GM18502 (cell line): ENCODE measurements around the gene CYTH1.

Source experiments
- ATAC-seq: cut with Tn5 transposase; IDR thresholded peaks from one replicate; pipeline ENCODE4 v1.9.1; 2021; ENCODE audit warnings: mild to moderate bottlenecking; ENCODE audit not compliant: unreplicated experiment, poor library complexity

Gene CYTH1

DNA sequence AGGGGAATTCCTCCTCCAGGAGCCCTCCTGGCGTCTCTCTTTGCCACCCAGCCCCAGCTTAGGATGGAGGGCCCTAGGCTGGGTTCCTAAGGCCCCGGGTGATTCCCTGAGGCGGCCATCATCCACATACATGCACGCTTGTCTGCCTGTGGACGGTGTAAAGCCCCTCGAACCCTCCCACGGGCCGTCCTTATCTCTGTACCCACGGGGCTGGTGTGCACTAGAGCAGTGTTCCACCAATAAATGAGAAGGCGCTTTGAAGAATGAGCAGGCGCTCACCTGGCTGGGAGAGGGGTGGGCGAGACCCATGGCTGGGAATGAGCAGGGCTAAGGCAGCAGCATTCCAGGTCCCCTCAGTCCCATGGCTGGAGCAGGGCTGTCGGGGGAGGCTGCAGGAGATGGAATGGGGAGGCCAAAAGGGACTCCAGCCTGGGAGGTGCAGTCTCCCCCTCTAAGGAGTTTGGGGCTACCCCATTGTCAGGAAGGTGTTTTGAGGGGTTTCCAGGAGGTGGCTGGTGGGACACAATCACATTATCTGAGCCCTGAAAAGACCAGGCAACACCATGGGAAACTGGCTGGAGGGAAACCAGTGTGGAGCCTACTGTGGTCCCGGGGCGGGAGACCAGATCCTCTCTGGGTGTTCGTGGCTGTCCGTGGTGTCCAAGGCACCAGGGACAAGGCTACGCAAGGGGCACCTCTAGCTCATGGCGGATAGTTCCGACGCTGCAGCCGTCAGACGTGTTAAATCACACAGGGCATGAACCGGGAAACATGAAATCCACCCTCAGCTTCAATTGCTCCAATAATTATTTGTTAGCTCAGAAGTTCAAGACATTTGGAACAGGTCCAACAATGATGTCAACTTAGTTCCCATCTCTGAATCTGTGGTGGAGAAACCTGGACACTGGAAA, 117.3 kb downstream of the CYTH1 start:
- ATAC-seq: no peak

DNA sequence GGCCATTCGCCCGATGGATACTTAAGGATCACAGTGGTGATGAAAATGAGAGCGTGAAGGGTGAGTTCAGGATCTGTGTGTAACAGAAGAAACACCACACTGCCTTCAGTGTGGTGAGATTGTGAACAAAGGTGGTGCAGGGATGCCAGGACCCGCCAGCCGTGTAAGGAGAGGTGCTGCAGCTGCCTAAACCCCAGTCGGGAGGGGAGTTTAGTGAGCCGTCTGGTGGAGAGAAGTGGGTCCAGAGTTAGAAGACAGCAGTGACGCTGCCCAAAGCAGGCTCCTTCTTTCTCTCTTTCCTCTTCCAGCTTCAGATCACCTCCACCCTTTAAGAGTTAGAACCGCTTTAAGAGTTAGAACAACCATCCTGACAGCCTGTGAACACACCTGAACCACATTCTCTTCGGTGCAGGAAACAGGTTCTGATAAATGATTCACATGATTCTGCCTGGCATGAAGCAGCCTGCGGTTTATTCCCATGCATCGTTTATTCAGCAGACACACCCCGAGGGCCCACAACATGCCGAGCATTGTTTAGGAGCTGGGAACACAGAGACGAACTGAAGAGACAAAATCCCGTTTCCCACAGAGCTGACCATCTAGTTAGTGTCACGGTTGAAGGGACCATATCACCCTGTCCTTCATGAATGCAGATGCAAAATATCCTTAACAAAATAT, 120.8 kb downstream of the CYTH1 start:
- no peak for ATAC-seq

DNA sequence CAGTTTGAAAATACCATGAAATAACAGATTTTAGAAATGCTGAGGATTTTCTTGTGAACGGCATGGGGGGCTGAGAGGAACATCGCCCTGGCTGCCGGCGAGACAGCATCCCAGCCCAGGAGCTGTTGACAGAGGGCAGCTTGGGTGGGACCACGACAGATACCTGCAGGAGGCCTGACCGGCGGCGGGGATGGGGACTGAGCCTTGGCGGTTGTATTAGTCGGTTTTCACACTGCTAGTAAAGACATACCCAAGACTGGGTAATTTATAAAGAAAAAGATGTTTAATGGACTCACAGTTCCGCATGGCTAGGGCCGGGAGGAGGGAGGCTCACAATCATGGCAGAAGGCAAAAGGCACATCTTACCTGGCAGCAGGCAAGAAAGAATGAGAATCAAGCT, 122.5 kb downstream of the CYTH1 start:
- no peak for ATAC-seq

DNA sequence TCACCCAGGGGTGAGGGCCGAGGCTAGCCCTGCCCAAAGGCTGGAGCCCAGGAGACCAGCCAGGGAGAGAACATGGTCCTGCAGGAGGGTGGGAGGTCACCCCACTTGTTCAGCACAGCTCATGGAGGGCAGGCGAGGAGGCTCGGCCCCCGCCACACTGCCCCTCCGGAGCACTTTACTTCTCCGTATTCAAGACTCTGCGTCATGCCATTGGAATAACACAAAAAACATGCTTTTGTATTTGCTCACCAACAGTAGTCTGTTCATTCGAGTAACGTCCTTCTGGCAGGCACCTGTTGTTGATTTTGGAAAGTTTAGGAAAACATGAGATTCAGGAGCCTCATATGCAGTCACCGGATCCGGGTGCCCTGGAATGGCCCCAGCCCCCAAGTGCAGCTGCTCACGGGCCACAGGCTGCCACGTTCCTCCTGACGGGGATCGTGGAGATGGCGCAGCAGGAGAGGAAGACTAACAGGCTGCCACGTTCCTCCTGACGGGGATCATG, 123.7 kb downstream of the CYTH1 start:
- ATAC-seq: no peak

DNA sequence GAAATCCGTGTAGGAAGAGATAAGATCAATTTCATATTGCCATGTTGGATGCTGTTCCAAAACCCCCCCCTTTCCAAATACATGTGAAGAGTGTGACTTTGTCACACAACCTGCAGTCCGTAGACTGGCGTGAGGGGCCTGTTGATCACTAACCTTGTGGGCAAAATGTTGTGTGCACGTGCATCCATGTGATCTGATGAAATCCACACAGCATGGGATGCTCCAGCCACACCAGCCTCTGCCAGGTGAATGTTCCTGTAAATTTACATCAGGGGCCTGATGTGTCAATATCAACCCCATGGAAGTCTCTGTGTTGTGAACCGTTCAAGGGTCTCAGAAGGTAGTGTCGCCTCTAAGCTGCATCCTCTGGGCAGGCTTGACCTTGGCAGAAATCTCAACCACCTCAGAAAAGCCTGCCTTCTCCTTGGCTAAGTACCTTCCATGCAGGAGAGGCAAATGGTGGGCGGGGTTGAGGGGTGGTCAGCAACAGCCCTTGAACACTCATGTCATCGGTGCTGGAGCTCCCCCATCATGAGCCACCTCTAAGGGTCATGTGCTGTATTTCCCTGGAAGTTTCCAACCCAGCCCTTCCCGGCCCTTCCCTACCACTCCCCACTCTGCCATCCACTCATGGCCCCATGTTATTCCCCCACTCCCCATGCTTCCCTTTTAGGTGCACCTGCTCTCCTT, 126.7 kb downstream of the CYTH1 start:
- no peak for ATAC-seq

DNA sequence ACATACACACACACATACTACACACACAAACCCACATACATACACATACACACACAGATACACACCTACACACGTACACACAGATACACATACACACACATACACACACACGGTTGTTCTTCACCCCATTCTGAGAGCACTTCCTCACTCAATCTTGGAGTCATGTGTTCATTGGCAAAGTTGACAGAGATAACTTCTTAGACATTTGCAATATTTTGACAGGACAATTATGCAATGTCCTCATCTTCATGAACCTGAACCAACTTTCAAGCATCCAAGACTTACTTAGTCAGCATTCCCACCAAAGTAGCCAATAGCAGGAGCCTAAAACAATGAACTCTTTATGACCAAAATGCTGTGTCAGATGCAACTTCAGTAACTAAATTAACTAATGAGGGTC, 127.7 kb downstream of the CYTH1 start:
- ATAC-seq: no peak

DNA sequence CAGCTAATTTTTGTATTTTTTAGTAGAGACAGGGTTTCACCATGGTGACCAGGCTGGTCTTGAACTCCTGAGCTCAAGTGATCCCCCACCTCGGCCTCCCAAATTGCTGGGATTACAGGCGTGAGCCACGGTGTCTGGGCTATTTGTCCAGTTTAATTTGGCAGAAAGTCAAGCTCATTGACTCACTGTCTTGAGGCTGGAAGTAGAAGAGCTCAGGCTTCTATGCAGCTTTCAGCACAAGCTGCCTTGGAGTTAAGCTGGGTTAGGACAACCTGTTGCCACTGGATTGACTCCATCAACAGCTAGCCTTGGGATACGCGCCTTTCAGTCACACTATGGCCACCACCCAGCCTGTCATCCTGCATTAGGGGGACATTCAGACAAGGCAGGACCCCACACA, 128.7 kb downstream of the CYTH1 start:
- no peak for ATAC-seq

DNA sequence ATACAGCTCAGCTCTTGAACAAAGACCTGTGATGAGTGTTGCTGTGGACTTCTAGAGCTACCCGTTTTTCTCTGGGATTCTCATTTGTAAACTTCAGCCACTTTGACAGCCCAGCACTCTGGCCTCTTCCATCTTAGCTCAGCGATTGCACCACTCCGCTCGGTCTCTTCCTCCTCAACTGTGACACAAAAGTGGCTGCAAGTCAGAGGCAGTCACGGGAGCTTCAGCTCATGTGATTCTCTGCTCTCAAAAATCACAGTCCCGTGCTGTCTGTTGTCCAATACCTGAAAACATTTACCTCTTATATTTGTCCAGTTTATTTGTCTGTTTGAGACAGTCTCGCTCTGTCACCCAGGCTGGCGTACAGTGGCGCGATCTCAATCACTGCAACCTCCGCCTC, 129.2 kb downstream of the CYTH1 start:
- ATAC-seq: no peak

DNA sequence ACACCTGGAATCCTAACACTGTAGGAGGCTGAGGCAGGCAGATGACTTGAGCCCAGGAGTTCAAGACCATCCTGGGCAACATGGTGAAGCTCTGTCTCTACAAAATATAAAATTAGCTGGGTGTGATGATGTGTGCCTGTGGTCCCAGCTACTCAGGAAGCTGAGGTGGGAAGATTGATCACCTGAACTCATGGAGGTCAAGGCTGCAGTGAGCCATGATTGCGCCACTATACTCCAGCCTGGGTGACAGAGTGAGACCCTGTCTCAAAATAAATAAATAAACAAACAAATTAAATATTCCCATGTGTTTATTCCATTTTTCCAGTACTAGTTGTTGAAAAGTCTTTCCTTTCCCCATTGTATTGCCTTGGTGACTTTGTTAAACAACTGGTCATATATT, 130.0 kb downstream of the CYTH1 start:
- ATAC-seq: no peak

DNA sequence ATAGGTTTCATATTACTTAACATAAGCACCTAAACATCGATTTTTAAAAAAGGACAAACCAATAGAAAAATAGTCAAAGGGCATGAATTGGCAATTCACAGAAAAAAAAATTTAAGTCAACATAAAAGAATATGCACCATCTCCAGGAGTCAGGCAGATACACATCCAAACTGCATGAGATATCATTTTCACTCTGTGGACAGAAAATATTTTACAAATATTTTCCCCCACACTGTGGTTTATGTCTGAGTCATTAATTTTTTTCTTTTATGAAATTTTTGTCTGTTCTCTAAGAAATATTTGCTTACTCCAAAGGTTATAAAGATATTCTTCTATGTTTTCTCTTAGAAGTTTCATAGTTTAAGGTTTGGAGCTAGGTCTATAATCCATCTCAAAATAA, 130.5 kb downstream of the CYTH1 start:
- ATAC-seq: no peak

DNA sequence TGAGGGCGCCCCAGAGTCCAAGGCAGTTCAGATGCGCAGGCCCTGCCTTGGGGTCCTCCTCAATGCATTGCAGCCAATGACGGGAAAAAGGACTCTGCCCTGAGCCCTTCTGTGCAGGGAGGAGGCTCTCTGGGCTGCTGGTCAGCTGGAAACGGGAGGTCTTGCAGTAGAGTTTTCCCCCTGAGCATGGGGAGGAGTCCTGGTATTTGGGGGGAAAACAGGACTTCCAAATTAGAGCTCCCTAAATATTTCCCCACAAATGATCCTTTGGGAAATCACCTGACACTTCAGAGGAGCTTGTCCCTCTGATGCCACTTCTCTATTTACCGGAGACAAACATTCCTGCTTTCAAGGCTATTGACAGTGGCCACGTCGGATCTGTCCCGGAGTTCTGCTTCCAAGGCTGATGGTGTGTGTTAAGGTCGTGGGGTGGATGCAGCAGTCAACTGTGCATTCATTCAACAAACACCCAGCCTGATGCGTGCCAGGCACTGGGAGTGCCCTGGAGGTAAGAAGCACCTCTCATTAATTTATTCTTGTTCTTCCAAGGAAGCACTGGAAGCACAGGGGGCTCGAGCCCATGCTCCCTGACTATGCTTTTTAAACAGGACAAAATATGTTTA, 131.9 kb downstream of the CYTH1 start:
- ATAC-seq: no peak

DNA sequence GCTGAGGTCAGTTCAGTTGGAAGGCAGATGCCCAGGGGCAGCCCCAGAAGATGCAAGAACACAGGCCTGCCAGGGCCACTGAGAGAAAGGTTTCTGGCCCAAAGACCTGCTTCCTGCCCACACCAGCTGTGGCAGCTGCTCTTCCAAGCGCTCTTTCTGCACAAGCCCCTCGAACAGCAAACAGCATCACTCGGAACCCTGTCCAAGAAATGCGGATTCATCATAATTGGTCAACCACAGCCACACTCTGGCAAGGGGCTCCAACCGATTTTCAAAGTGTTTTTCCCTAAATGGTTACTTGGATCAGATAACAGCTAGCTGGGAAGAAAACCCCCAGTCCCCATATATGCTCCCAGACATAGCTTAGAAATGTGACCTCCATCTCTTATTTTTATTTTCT, 133.8 kb downstream of the CYTH1 start:
- no peak for ATAC-seq

DNA sequence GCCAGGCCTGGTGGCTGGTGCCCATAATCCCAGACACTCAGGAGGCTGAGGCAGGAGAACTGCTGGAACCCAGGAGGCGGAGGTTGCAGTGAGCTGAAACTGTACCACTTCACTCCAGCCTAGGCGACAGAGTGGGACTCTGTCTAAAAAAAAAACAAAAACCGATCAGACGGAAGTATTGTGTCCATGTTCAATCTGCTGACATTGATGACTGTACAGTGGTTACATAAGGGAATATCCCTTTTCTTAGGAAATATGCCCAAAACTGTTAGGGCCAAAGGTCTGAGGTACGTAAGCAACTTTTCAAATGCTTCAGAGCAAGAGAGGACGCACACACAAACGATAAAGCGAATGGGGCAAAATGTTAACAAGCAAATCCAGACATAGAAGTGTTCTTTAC, 135.0 kb downstream of the CYTH1 start:
- no peak for ATAC-seq

DNA sequence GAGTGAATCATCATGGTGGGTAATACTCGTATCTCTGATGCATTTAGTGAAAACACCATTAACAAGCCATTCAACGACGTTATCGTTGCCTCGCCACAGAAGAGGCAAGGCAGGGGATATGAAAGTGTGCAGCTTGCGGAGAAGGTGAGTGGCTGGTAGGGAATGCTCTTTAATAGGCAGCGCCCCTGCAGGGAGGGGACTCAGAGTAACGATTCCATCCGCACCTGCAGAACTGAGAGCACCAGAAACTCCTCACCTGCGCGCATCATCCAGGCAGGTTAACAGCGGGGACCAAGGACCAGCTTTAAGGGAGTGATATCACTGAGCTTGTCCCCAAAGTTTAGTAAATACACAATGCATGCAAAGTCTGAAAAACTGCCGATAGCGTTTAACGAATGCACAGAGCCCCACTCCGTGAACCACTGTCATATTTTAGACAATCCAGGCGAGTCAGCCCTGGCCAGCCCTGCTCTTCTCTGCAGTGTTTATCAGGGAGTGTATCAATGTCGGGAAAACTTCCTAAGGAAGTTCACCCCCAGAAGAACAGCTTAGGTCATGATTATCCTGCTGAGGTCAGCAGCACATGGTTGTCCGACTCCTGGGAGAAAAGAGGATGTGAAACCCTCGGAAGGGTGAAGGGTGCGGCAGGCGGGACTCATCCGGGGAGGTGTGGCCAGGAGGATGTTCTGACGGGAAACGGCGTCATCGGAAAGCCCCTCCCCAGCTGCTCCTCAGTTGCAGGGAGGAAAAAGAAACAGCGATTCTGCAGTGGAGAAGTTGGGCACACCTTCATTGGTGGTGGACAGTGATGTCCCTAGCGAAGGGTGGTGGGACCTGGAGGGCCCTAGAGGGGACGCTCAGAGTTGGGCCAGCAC, 136.4 kb downstream of the CYTH1 start:
- no peak for ATAC-seq

DNA sequence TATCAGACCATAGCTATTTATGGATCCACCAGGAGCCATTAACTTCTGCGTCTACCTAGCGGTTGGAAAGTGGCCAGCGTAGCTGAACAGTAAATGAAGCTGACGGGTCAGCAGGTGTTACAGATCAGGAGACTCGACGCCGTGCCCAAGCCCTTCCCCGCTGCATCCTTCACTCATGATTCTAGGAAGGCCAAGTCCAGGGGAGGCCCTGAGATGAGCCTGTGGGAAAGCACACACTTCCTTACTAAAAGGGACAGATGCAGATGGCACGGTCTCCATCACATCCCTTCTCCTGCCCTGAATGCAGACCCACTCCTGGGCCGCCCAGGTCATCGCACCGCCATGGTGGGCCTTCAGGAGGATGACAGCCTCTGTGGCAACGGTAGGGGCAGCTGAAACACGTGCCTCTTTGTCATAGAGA, 137.1 kb downstream of the CYTH1 start:
- no peak for ATAC-seq

DNA sequence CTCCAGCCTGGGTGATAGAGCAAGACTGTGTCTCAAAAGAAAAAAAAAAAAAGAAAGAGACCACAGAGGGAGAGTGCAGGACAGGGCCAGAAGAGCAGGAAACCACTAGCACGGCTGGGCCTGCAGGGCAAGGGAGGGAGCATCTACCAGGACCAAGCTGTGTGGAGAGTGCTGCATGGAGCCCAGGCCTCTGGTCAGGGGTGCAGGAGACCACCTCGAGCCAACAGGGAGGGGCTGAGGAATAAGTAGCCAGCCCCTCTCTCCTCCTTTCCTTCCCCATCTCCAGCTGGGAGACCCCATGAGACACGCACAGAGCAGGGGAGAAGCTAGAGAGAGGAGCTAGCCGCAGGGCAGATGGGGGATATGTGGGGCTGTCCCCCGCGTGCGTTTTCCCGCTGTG, 137.8 kb downstream of the CYTH1 start:
- ATAC-seq: no peak

DNA sequence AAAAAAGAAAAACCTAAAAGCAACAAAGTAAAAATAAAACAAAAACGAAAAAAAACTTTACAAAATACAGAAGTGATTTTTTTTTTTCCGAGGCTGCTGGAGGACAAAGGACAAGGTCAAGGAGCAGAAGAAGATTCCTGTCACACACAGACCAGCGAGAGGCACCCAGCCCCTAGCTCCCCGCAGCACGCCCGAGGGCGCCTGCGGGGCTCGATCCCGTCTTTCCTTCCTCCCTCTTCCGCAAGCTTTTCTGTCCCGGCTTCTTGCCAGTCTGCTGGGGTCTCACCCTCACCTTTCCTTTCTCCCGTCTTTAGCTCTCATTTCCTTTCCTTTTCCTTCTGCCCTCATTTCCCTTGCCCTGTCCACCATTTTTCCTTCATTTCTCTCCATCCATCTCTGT, 138.7 kb downstream of the CYTH1 start:
- no peak for ATAC-seq

DNA sequence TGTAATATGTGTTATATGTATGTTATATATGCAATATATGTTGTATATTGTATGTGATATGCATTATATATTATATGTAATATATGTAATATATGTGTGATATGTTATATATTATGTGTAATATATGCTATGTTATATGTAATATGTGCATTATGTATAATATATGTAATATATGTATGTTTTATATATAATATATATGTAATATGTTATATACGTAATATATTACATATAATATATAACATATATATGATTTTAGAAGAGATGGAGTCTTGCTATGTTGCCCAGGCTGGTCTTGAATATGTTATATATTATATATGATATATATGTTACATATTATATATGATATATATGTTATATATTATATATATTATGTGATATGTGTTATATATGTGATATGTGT, 139.4 kb downstream of the CYTH1 start:
- ATAC-seq: no peak

DNA sequence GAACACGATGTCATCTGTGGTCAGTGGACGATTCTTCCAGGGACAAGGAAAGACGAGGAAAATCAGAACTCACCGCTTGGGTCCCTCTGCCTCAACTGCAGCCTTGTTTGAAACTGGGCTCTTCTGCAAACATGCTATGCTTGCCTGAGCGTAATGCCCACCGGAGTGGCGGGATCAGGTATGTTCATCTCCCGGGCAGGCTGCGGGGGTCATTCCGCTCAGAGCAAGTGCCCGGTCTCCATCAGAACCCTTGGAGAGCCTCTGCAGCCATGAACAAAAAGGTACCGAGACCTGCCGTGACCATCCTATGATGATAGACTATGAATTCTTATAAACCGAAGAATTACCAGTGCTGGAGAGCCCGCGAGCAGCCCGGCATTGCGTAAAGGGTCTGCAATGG, 140.4 kb downstream of the CYTH1 start:
- ATAC-seq: no peak

DNA sequence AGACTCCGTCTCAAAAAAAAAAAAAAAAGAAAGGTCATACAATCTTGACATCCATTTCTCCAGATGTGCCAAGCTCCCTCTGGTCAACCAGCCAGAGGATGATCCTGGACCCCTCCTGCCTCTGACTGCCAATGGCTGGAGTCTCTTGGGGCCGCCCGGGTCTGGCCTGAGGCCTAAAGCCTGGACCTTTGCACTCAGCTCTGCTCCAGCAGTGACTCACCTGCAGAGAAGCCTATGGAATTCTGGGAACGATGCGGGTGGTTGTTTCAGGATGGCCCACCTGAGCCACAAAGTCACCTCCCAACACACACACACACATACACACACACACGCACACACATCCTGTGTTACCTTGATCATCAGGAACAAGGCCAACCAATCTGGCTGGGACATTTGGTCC, 140.8 kb downstream of the CYTH1 start:
- no peak for ATAC-seq
